Central memory CD8-positive, alpha-beta T cell (primary cell): ENCODE measurements around the gene CUX1.
"Not testable (repeated sequence)": the region's sequence is repeated elsewhere in the genome, so short reads cannot be mapped to it uniquely, and the experiment has no call there.

Source experiments
- ATAC-seq: fragments of 150-1000 bp; cut with Tn5 transposase; replicated peaks from 2 replicates; pipeline ENCODE4 v1.10.0; 2022; ENCODE audit warnings: mild to moderate bottlenecking, moderate FRiP score, moderate number of reproducible peaks; ENCODE audit not compliant: poor library complexity, severe bottlenecking; ENCODE audit errors: extremely low read depth
- DNase-seq, 2 donors: peaks; one replicate each; pipeline ENCODE4 v3.0.0; 2021; ENCODE audit warnings: low spot score in 2 of 2
- H3K27ac Mint-ChIP-seq: one replicate; pipeline ENCODE4 v1.8.0; 2022; ENCODE audit warnings: low read depth, mild to moderate bottlenecking, moderate library complexity, mixed read lengths
- H3K27me3 Mint-ChIP-seq: one replicate; pipeline ENCODE4 v1.8.0; 2022; ENCODE audit warnings: mixed read lengths
- H3K36me3 Mint-ChIP-seq: one replicate; pipeline ENCODE4 v1.8.0; 2022; ENCODE audit warnings: mild to moderate bottlenecking, moderate library complexity, mixed read lengths; ENCODE audit not compliant: insufficient read depth
- H3K4me1 Mint-ChIP-seq: one replicate; pipeline ENCODE4 v1.8.0; 2022; ENCODE audit warnings: mixed read lengths
- H3K4me3 Mint-ChIP-seq: one replicate; pipeline ENCODE4 v1.8.0; 2022; ENCODE audit warnings: mild to moderate bottlenecking, moderate library complexity, mixed read lengths
- H3K9me3 Mint-ChIP-seq: one replicate; pipeline ENCODE4 v1.8.0; 2022; ENCODE audit warnings: mixed read lengths

CUX1 gene

DNA sequence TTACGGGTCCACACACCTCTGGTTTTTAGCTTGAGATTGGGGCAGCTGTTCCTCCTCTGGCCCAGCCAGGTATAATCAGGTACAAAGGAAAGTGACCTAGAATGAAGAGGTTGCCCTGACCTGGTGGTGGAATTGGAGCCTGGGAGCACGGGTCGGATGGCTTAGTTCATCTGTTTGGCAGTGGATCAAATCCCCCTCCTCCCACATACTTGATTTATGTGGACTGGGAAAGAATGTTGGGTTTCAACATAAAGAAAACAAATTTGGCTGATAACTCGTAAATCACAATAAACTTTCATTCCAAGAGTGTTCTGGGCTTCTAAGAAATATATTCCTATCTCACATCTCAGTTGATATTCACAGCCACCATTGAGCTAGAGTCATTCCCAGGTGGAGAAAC, 186.8 kb downstream of the CUX1 start:
- no peaks in the 10 kb centered on the region for H3K4me1 Mint-ChIP-seq
- H3K27ac Mint-ChIP-seq, result no peak overlapping the region
- H3K9me3 Mint-ChIP-seq, result no peaks in the 10 kb centered on the region
- H3K27me3 Mint-ChIP-seq, result no peaks in the 10 kb centered on the region
- peaks cover 2% of the 10 kb centered on the region for H3K36me3 Mint-ChIP-seq
- DNase-seq (no peak), ATAC-seq (no peak)
- no peak overlapping the region for H3K4me3 Mint-ChIP-seq

DNA sequence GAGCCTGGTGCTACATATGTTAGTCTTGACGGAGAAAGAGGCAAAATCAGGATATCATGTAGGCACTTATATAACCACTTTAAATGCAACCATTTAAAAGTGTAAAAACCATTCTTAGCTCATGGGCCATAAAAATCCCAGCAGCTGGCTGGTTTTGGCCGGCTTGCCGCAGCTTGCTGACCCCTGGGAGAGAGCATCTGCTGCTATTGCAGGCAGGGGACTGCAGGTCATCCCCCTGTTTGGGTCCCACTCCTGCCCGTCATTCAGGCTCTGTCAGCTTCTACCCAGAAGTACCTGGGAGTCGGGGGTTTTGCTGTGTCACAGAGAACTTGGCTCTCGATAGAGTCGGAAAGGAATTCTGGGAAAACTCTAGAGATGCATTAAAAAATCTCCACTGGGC, 187.4 kb downstream of the CUX1 start:
- no peak overlapping the region for H3K27ac Mint-ChIP-seq

DNA sequence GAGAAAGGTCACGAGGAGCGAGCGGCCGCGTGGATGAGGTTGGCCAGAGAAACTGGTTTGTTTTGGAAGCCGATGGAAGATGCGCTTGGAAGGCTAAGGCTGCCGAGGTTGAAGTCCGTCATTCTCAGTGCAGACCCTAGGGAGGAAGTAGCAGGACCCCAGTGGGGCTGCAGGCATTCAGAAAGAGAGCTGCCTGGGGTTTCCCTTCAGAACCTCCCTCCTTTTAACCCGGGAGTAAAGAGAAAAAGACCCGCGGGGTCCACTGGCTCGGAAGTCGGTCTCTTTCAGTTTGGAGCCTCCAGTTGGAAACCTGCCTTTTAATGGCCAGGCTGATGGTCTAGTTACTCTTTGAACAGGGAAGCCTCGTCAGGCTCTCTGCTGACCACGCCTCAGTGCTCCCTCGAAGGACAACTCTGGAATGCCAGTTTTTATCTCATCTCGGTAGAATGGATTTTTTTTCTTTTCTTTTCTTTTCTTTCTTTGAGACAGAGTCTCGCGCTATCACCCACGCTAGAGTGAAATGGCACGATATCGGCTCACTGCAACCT, 188.6 kb downstream of the CUX1 start:
- Mint-ChIP-seq H3K27me3 (no peaks in the 10 kb centered on the region), H3K4me1 (no peaks in the 10 kb centered on the region), H3K36me3 (peaks cover 2% of the 10 kb centered on the region), H3K27ac (no peak overlapping the region), H3K4me3 (no peak overlapping the region), H3K9me3 (no peaks in the 10 kb centered on the region)
- ATAC-seq (no peak), DNase-seq (no peak)

More for the DNA sequence above, 187.4 kb downstream of the CUX1 start:
- no peaks in the 10 kb centered on the region for H3K9me3 Mint-ChIP-seq
- DNase-seq (no peak), ATAC-seq (no peak)
- no peak overlapping the region for H3K4me3 Mint-ChIP-seq
- H3K4me1 Mint-ChIP-seq, result no peaks in the 10 kb centered on the region
- no peaks in the 10 kb centered on the region for H3K27me3 Mint-ChIP-seq
- peaks cover 2% of the 10 kb centered on the region for H3K36me3 Mint-ChIP-seq

DNA sequence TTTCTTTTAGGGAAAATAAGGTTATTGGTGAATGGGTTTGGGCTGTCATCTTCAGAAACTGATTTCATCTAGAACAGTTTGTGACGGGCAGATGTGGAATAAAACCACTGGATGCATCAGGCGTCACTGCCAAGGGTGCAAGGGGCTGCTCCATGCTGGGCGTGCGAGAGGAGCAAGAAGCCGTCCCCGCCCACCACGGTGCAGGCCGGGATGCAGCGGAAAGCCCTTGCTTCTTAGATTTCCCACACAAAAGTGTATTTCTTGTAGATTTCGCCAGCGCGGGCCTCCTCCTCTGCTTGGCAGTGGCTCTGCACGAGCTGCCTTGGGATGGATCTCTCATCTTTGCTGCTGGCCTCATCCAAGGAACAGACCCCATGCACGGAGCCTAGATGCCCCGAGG, 189.3 kb downstream of the CUX1 start:
- Mint-ChIP-seq H3K4me3 (no peak overlapping the region), H3K27ac (no peak overlapping the region), H3K27me3 (no peaks in the 10 kb centered on the region), H3K9me3 (no peaks in the 10 kb centered on the region), H3K36me3 (peaks cover 2% of the 10 kb centered on the region), H3K4me1 (no peaks in the 10 kb centered on the region)
- DNase-seq (no peak), ATAC-seq (no peak)

DNA sequence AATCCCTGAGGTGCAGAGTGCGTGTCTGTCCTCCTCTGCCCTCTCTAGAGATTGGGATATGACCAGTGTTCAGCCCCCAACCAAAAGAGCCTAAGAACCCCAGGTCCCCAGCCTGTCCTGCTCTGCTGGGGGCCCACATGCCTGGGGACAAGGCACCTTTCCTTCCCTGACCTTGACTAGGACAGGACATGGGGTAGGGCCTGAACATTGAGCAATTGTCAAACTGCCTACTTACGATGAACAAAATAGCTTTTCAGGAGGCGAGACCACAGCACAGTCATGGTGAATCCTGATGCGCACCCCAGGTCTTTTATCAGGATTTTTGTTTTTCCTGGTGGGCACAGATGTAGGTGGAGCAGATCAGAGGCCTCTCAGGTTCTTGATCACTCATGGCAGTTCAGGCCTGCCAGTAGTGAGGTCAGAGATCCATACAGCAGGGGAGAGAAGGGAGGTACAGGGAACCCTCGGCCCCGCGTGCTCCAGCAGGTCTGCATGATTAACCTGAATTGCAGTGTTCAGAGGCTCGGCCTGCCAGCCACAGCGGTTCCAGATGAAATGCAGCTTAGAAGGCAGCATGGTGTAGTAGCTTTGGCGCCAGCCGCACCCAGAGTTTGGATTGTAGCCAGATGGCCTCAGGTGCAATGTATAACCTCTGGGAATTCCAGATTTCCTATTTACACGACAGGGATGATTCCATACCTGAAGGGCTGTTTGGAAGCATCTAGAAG, 191.3 kb downstream of the CUX1 start:
- no peak overlapping the region for H3K4me3 Mint-ChIP-seq
- H3K36me3 Mint-ChIP-seq, result peaks cover 2% of the 10 kb centered on the region
- H3K27me3 Mint-ChIP-seq, result no peaks in the 10 kb centered on the region
- H3K27ac Mint-ChIP-seq, result no peak overlapping the region
- DNase-seq (no peak), ATAC-seq (no peak)
- no peaks in the 10 kb centered on the region for H3K9me3 Mint-ChIP-seq
- H3K4me1 Mint-ChIP-seq, result no peaks in the 10 kb centered on the region

DNA sequence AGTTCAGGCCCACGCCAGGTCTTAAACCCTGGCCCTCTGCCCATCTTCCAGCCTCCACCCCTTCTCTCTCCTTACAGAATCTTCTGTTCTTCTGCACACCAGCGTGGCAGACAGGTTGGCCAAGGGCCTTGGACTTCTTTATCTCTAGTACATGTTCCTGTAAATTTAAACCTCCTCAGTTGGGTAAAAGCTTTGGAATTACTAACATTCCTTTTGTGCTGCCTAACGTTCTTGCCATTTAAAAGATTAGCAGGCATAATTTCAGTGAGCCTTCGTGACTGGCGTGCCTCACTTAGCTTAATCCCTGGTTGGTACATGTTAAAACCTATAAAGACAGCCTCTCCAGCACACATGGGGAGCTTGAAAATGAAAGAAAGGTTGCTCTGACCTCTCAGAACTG, 192.2 kb downstream of the CUX1 start:
- peaks cover 4% of the 10 kb centered on the region for H3K4me1 Mint-ChIP-seq
- no peaks in the 10 kb centered on the region for H3K9me3 Mint-ChIP-seq
- no peak overlapping the region for H3K27ac Mint-ChIP-seq
- ATAC-seq (no peak), DNase-seq (no peak)
- no peaks in the 10 kb centered on the region for H3K36me3 Mint-ChIP-seq
- no peaks in the 10 kb centered on the region for H3K27me3 Mint-ChIP-seq
- H3K4me3 Mint-ChIP-seq, result no peak overlapping the region

DNA sequence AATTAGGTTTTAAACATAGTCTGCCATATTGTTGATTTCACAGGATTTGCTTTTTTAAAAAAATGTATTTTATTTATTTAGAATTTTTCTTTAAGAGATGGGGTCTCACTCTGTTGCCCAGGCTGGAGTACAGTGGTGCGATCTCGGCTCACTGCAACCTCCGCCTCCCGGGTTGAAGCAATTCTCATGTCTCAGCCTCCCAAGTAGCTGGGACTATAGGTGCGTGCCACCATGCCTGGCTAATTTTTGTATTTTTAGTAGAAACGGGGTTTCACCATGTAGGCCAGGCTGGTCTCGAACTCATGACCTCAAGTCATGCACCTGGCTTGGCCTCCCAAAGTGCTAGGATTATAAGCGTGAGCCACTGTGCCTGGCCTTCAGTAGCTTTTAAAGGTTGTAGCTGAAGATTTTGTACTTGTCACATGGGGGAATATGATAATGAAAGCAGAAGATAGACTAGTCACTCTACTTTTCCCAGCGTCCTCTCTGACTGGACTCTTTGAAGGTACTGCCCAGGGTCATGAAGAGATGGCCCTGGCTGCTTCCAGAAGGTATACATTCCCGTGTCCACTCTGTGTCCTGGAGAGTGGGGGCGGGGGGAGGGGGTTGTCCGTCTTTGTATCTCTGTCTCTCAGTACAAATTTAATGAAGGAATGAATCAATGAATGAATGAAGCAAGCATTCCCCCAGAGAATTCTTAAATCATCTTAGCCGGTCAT, 194.8 kb downstream of the CUX1 start:
- H3K9me3 Mint-ChIP-seq, H3K36me3 Mint-ChIP-seq, H3K4me1 Mint-ChIP-seq, H3K4me3 Mint-ChIP-seq, H3K27ac Mint-ChIP-seq, DNase-seq, ATAC-seq, H3K27me3 Mint-ChIP-seq: not testable (repeated sequence)

DNA sequence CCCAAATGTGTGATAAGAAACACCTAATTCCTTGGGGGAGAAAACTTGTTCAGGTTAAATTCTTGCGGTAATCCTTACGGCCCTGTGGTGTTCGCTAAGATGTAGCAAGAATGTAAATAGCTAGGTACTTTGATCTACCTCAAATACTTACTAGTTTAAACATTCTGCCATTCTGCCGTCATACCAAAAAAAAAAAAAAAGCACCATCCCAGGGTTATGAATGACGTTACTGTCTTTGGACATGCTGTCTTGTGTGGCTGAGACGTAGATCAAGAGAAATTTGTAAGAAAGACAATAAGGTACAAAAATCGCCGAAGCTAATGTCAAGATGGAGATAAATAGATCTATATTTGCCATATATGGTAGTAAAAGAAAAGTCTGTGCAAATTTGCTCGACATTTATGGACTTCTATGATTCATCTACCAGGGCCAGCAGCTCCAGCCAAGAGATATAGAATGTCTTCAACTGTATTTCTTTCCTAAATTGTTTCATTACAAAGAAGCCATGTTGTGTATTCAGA, 195.6 kb downstream of the CUX1 start:
- no peaks in the 10 kb centered on the region for H3K36me3 Mint-ChIP-seq
- H3K27ac Mint-ChIP-seq, result no peak overlapping the region
- DNase-seq (no peak), ATAC-seq (no peak)
- no peak overlapping the region for H3K4me3 Mint-ChIP-seq
- no peaks in the 10 kb centered on the region for H3K9me3 Mint-ChIP-seq
- peaks cover 4% of the 10 kb centered on the region for H3K4me1 Mint-ChIP-seq
- H3K27me3 Mint-ChIP-seq, result no peaks in the 10 kb centered on the region

DNA sequence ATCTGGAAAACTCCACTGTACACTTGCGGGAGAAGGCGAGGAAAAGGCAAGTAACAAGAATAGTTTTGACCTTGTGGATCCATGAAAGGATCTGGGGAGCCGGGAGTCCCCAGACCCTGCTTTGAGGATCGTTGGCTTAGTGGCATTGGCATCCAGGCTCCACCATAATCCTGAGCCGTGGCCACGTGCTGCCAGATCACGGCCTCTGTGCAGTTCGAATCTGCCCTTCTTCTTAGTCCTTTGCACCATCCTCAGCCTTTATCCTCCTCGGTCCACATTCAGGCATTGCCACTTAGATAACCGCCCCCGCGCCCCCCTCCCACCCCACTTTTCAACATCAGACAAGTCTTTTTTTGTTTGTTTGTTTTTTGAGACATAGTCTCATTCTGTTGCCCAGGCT, 201.4 kb downstream of the CUX1 start:
- H3K4me3 Mint-ChIP-seq, result no peak overlapping the region
- H3K27ac Mint-ChIP-seq, result no peak overlapping the region
- H3K4me1 Mint-ChIP-seq, result peaks cover 4% of the 10 kb centered on the region
- ATAC-seq (no peak), DNase-seq (no peak)
- H3K36me3 Mint-ChIP-seq, result peaks cover 7% of the 10 kb centered on the region
- no peaks in the 10 kb centered on the region for H3K27me3 Mint-ChIP-seq
- no peaks in the 10 kb centered on the region for H3K9me3 Mint-ChIP-seq

DNA sequence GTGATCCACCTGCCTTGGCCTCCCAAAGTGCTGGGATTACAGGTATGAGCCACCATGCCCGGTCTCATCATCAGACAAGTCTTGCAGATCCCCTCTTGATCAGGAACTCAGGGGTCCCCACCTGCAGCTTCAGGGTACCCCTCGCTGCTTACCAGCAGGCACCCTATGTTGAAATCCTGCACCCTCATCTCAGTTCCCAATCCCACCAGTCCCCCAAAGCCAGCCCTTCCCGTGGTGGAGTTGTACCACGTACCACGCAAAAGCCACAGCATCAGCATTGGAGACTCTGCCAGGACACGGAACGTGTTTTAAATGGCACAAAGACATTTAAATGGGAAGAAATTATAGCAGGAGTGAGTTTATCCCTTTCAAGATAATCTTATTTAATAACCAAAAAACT, 202.0 kb downstream of the CUX1 start:
- no peak for ATAC-seq
- H3K36me3 Mint-ChIP-seq, result peaks cover 7% of the 10 kb centered on the region
- no peak for DNase-seq
- no peak overlapping the region for H3K4me3 Mint-ChIP-seq
- H3K9me3 Mint-ChIP-seq, result no peaks in the 10 kb centered on the region
- H3K27me3 Mint-ChIP-seq, result no peaks in the 10 kb centered on the region
- H3K4me1 Mint-ChIP-seq, result peaks cover 3% of the 10 kb centered on the region
- H3K27ac Mint-ChIP-seq, result no peak overlapping the region

DNA sequence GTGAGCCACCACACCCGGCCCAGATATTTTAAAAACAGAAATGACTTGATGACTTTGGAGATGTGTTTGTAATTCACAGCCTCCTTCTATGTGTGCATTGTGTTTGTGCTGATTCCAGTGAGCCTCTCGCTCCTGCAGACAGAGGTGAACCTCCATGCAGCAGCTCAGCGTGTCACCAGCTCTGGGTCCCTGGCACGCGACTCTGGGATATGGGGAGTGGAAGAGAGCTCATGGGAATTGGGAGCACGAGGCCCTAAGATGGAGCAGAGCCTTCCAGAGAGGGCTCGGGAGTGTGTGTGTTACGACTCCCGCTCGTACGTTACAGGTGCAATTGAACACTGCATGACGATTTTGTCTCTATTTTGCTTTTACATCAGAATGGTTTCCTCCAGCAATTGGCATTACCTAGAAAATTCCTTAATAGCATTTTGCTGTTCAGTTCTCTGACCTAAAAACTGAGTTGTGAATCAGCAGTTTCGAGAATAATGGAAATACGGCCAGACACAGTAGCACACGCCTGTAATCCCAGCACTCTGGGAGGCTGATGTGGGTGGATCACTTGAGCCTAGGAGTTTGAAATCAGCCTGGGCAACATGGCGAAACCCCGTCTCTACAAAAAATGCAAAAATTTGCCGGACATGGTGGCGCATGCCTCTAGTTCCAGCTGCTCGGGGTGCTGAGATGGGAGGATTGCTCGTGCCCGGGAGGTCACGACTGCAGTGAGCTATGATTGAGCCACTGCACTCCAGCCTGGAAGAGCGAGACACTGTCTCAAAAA, 204.6 kb downstream of the CUX1 start:
- H3K4me1 Mint-ChIP-seq, result peaks cover 8% of the 10 kb centered on the region
- no peak overlapping the region for H3K27ac Mint-ChIP-seq
- no peak overlapping the region for H3K4me3 Mint-ChIP-seq
- no peak for DNase-seq
- H3K27me3 Mint-ChIP-seq, result no peaks in the 10 kb centered on the region
- ATAC-seq, result no peak
- no peaks in the 10 kb centered on the region for H3K9me3 Mint-ChIP-seq
- peaks cover 7% of the 10 kb centered on the region for H3K36me3 Mint-ChIP-seq

DNA sequence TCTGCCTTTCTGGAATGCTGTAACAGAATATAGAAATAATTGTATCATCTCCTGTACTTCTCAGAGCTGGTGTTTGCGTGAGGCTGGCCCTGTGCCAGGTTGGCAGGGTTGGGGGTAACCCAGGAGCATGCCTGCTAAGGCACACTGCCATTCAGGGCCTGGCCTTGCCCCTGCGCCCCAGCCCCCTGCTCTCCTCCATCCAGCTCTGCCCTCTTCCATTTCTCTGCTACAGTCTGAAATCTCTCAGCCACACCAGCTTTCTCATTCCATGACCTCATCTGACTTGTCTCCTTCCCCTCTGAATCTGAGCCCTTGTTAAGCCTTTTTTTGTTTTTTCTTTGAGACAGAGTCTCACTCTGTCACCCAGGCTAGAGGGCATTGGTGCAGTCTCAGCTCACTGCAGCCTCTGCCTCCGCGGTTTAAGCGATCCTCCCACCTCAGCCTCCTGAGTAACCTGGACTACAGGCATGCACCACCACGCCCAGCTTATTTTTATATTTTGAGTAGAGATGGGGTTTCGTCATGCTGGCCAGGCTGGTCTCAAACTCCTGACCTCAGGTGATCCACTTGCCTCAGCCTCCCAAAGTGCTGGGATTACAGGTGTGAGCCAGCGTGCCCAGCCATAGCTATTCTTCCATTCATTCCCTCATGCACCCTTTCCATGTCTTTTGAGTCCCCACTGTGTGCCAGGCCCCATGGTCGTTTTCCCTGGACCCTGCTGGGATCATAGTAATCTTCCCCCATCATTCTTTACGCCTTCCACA, 206.8 kb downstream of the CUX1 start:
- peaks cover 12% of the 10 kb centered on the region for H3K36me3 Mint-ChIP-seq
- no peaks in the 10 kb centered on the region for H3K27me3 Mint-ChIP-seq
- no peak for DNase-seq
- ATAC-seq, result no peak
- no peaks in the 10 kb centered on the region for H3K9me3 Mint-ChIP-seq
- H3K4me3 Mint-ChIP-seq, result no peak overlapping the region
- H3K4me1 Mint-ChIP-seq, result peaks cover 8% of the 10 kb centered on the region
- peak overlapping the region; percentile 66 for H3K27ac Mint-ChIP-seq
